B cell (primary cell): Measurements from ENCODE around the gene GPC5.

Experiments
- CTCF ChIP-seq: fragments of 200-600 bp; IDR thresholded peaks from one replicate; pipeline ENCODE4 v1.8.0; 2022; ENCODE audit warnings: antibody characterized with exemption, mild to moderate bottlenecking
- EZH2 ChIP-seq: IDR thresholded peaks from 2 replicates; pipeline ENCODE4 v1.6.1; 2012; ENCODE audit warnings: borderline replicate concordance, low read depth, mild to moderate bottlenecking, moderate library complexity, low read length; ENCODE audit not compliant: insufficient read depth, poor library complexity, severe bottlenecking

DNA sequence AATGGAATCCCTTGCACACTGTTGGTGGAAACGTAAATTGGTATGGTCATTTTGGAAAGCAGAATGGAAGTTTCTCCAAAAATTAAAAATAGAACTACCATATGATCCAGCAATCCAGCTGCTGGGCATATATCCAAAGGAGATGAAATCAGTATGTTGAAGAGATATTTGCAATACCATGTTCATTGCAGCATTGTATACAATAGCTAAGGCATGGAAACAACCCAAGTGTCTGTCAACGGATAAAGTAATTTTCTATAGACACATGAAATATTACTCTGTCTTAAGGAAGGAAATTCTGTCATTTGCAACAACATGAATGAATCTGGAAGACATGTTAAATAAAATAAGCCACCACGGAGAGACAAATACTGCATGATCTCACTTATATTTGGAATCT, 124.7 kb downstream of the GPC5 start:
- TF ChIP-seq CTCF (no peak), EZH2 (no peak)
